Hepatocyte (in vitro differentiated cells): ENCODE results near the gene IRF4. TPM values are rescaled to one million over a fixed set of nuclear protein-coding genes. Genes with fewer than 3 reads are reported as not detected.

Source experiments
- DNase-seq: peaks from one replicate; pipeline ENCODE4 v3.0.0-alpha.2; 2016; ENCODE audit warnings: low spot score
- H2AFZ ChIP-seq: fragments of 200-600 bp; sonication (generic); 2 replicates; pipeline ENCODE4 v1.6.0; 2016; ENCODE audit warnings: antibody characterized with exemption, mild to moderate bottlenecking
- H3K27ac ChIP-seq: fragments of 200-600 bp; sonication (generic); 2 replicates; pipeline ENCODE4 v1.5.1; 2016; ENCODE audit warnings: mild to moderate bottlenecking
- H3K27me3 ChIP-seq: fragments of 200-600 bp; sonication (generic); 2 replicates; pipeline ENCODE4 v1.6.1; 2016
- H3K36me3 ChIP-seq: fragments of 200-600 bp; sonication (generic); replicated peaks from 2 replicates; pipeline ENCODE4 v1.5.1; 2016; ENCODE audit warnings: low read depth; ENCODE audit not compliant: insufficient read depth
- H3K4me1 ChIP-seq: fragments of 200-600 bp; sonication (generic); 2 replicates; pipeline ENCODE4 v1.5.1; 2016; ENCODE audit warnings: mild to moderate bottlenecking, moderate library complexity; ENCODE audit not compliant: insufficient read depth
- H3K4me2 ChIP-seq: fragments of 200-600 bp; sonication (generic); 2 replicates; pipeline ENCODE4 v1.6.0; 2016
- H3K4me3 ChIP-seq: fragments of 200-600 bp; sonication (generic); 2 replicates; pipeline ENCODE4 v1.5.1; 2016; ENCODE audit warnings: mild to moderate bottlenecking
- H3K79me2 ChIP-seq: fragments of 200-600 bp; sonication (generic); 2 replicates; pipeline ENCODE4 v1.6.0; 2017; ENCODE audit warnings: mild to moderate bottlenecking
- H3K9me2 ChIP-seq: fragments of 200-600 bp; sonication (generic); replicated peaks from 2 replicates; pipeline ENCODE4 v1.6.0; 2017; ENCODE audit warnings: mild to moderate bottlenecking; ENCODE audit not compliant: insufficient read depth
- H3K9me3 ChIP-seq: fragments of 200-600 bp; sonication (generic); 2 replicates; pipeline ENCODE4 v1.5.1; 2016; ENCODE audit warnings: low read depth, mild to moderate bottlenecking
- H4K20me1 ChIP-seq: fragments of 200-600 bp; sonication (generic); 2 replicates; pipeline ENCODE4 v1.6.0; 2016; ENCODE audit warnings: mild to moderate bottlenecking; ENCODE audit not compliant: insufficient read depth, poor library complexity, severe bottlenecking
- CTCF ChIP-seq: fragments of 200-600 bp; sonication (generic); IDR thresholded peaks from 2 replicates; pipeline ENCODE4 v1.5.1; 2016; ENCODE audit warnings: antibody characterized with exemption, mild to moderate bottlenecking; ENCODE audit not compliant: poor library complexity
- EZH2 ChIP-seq: fragments of 200-600 bp; sonication (generic); IDR thresholded peaks from 2 replicates; pipeline ENCODE4 v1.6.1; 2016; ENCODE audit warnings: antibody characterized with exemption, mild to moderate bottlenecking, borderline replicate concordance
- EZH2phosphoT487 ChIP-seq: fragments of 200-600 bp; sonication (generic); IDR thresholded peaks from one replicate; pipeline ENCODE4 v1.6.1; 2018; ENCODE audit warnings: antibody characterized with exemption, mild to moderate bottlenecking, low read depth, moderate library complexity; ENCODE audit not compliant: unreplicated experiment, severe bottlenecking
- WGBS: methylation state at CpG from one replicate; pipeline ENCODE4 v1.1.6; 2016; ENCODE audit warnings: low lambda C conversion rate; ENCODE audit errors: missing lambda C conversion rate; 5-methylcytosine and 5-hydroxymethylcytosine counted together
- polyA plus RNA-seq: library from polyadenylated mRNA; unstranded; fragments of >200 nt; fragmentation: Nextera tagmentation; extraction: Ambion mirVana; gene quantifications from 2 replicates; pipeline ENCODE4 v1.2.1, GENCODE V29; 2016
- total RNA-seq: library from RNA; depleted of rRNA; stranded (reverse); fragments of >200 nt; gene quantifications from 2 replicates; pipeline ENCODE4 v1.2.3, GENCODE V29; 2014

Gene IRF4
- total and polyA plus RNA-seq, 2 experiments from 2014 or later, result 0.02 to 0.23 TPM

GRCh38 chr6:357791-358341, 33.7 kb upstream of the IRF4 start:
- H3K36me3 ChIP-seq, result no peaks in the 10 kb centered on the region
- no peak overlapping the region for H2AFZ ChIP-seq
- no peak overlapping the region for H3K27ac ChIP-seq
- H3K4me1 ChIP-seq, result no peaks in the 10 kb centered on the region
- 77% methylated on average over 13 of the region's 13 CpGs for WGBS
- no peak for DNase-seq
- H4K20me1 ChIP-seq, result no peaks in the 10 kb centered on the region
- TF ChIP-seq EZH2 (no peak), EZH2phosphoT487 (no peak), CTCF (no peak)
- H3K79me2 ChIP-seq, result no peaks in the 10 kb centered on the region
- no peaks in the 10 kb centered on the region for H3K27me3 ChIP-seq
- peaks cover 5% of the 10 kb centered on the region for H3K9me3 ChIP-seq
- no peak overlapping the region for H3K4me2 ChIP-seq
- no peak overlapping the region for H3K4me3 ChIP-seq
- no peaks in the 10 kb centered on the region for H3K9me2 ChIP-seq

DNA sequence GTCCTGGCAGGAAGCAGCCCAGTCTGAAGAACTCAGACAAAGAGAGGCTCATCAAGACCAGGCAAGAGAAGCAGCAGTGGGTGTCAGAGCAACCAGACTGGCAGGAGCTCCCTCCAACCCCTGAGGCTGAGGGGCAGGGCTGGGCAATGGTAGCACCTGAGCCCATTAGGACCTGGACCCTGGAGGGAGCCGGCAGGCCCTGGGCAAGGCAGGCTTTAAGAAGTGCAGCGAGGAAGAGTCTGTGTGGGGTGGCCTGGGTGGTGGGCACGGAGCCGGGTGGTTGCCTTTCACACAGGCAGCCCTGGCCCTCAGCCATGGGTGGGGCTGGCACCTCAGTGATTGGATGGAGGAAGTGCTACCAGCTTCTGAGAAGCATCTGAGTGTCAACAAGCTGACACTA, 33.1 kb upstream of the IRF4 start:
- no peaks in the 10 kb centered on the region for H3K9me2 ChIP-seq
- H2AFZ ChIP-seq, result no peak overlapping the region
- no peak for DNase-seq
- no peaks in the 10 kb centered on the region for H4K20me1 ChIP-seq
- no peak overlapping the region for H3K27ac ChIP-seq
- H3K79me2 ChIP-seq, result no peaks in the 10 kb centered on the region
- H3K4me1 ChIP-seq, result no peaks in the 10 kb centered on the region
- TF ChIP-seq CTCF, result no peak
- no peak for TF ChIP-seq EZH2
- no peak for TF ChIP-seq EZH2phosphoT487
- no peaks in the 10 kb centered on the region for H3K27me3 ChIP-seq
- WGBS, result 79% methylated on average over 4 of the region's 4 CpGs
- H3K4me3 ChIP-seq, result no peak overlapping the region
- H3K4me2 ChIP-seq, result no peak overlapping the region
- no peaks in the 10 kb centered on the region for H3K36me3 ChIP-seq
- peaks cover 5% of the 10 kb centered on the region for H3K9me3 ChIP-seq

GRCh38 chr6:358847-359246, 32.7 kb upstream of the IRF4 start:
- Histone ChIP-seq H2AFZ (no peak overlapping the region), H3K9me2 (no peaks in the 10 kb centered on the region), H3K4me2 (no peak overlapping the region), H3K4me1 (no peaks in the 10 kb centered on the region), H3K27ac (no peak overlapping the region), H4K20me1 (no peaks in the 10 kb centered on the region), H3K36me3 (no peaks in the 10 kb centered on the region), H3K4me3 (no peak overlapping the region), H3K27me3 (no peaks in the 10 kb centered on the region), H3K79me2 (no peaks in the 10 kb centered on the region), H3K9me3 (peaks cover 5% of the 10 kb centered on the region)
- WGBS, result 79% methylated on average over 8 of the region's 8 CpGs
- DNase-seq, result no peak
- TF ChIP-seq CTCF (no peak), EZH2phosphoT487 (no peak), EZH2 (no peak)
